Vagina (tissue), 2 donors: Measurements from ENCODE around the gene ACTN4. TPM values are rescaled to one million over a fixed set of nuclear protein-coding genes. Genes with fewer than 3 reads are reported as not detected.
A peak's percentile ranks its signal among the peaks of the same experiment; 100 is the strongest.

Source experiments
- DNase-seq, 2 donors: peaks; one replicate each; pipeline ENCODE4 v3.0.0-alpha.2; 2017; ENCODE audit errors: extremely low spot score in 2 of 2
- H3K27ac ChIP-seq: fragments of 200-600 bp; sonication (generic); one replicate; pipeline ENCODE4 v1.5.1; 2019
- H3K27me3 ChIP-seq: fragments of 200-600 bp; sonication (generic); one replicate; pipeline ENCODE4 v1.5.1; 2019
- H3K36me3 ChIP-seq, 2 donors: fragments of 200-600 bp; sonication (generic); one replicate each; pipeline ENCODE4 v1.5.1; 2017 to 2019
- H3K4me1 ChIP-seq: fragments of 200-600 bp; sonication (generic); one replicate; pipeline ENCODE4 v1.5.1; 2019
- H3K4me3 ChIP-seq, 2 donors: fragments of 200-600 bp; sonication (generic); 1 replicate in 1 of 2; 2 replicates in 1 of 2; pipeline ENCODE4 v1.5.1; 2016 to 2019
- H3K9me3 ChIP-seq: fragments of 200-600 bp; sonication (generic); one replicate; pipeline ENCODE4 v1.5.1; 2019
- CTCF ChIP-seq, 3 experiments: fragments of 450-650 bp in 2 of 3; fragments of 200-600 bp in 1 of 3; sonication (generic) in 1 of 3; IDR thresholded peaks; one replicate each; pipeline ENCODE4 v1.5.1; 2017 to 2019; ENCODE audit warnings: antibody characterized with exemption in 3 of 3, mild to moderate bottlenecking in 2 of 3, moderate library complexity in 2 of 3
- POLR2A ChIP-seq, 2 donors: fragments of 450-650 bp; IDR thresholded peaks; one replicate each; pipeline ENCODE4 v1.6.1; 2017; ENCODE audit warnings: antibody characterized with exemption in 2 of 2, mild to moderate bottlenecking in 2 of 2, moderate library complexity in 2 of 2
- POLR2AphosphoS5 ChIP-seq, 2 donors: sonication (generic); formaldehyde crosslinking; IDR thresholded peaks; one replicate each; pipeline ENCODE4 v1.9.0; 2017; ENCODE audit warnings: antibody characterized with exemption in 2 of 2, mild to moderate bottlenecking in 2 of 2, low read depth in 1 of 2; ENCODE audit not compliant: insufficient read depth in 1 of 2
- intact Hi-C: fragments of 100-400 bp; cut with DNase I; formaldehyde crosslinking; loops from one replicate; pipeline ENCODE4 v1.15.1; 2023
- total RNA-seq: library from RNA; depleted of rRNA; stranded (reverse); fragments of >200 nt; gene quantifications from one replicate; pipeline ENCODE4 v1.2.3, GENCODE V29; 2016

The ACTN4 gene
- total RNA-seq, 1 donor from 2014 or later: 513 TPM

DNA sequence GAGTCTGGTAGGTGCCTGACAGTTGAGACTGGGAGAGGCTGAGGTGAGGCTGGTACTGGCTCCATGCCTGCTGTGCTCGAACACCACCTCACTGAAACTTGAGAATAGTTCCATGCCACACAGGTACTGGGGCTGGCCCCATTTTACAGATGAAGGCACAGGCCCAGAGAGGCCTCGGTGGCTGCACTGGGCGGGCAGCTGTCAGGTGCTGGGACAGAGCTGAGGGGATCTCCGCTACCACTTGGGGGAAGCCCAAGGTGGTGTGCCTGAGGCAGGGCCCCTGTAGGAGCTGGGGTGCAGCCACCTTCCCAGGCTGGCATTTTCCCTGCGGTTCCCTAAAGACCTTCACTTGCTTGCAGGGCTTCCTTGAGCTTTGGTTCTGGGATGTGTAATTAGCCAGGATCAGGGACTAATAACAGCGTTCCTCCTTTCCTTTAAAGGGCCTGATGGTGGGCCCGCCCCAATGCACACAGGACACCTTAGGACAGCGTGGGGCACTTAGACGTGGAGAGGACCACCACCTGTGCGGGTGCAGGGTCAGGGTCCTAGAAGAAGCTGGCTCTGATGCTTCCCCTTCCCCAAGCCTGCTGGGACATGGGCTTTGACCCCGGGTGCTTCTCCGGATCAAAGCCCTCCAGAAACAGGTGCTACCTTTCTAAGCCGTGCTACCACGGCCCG lies 73.2 kb downstream of the ACTN4 start:
- peaks cover 3 to 90% of the 10 kb centered on the region in 2 donors for H3K36me3 ChIP-seq

DNA sequence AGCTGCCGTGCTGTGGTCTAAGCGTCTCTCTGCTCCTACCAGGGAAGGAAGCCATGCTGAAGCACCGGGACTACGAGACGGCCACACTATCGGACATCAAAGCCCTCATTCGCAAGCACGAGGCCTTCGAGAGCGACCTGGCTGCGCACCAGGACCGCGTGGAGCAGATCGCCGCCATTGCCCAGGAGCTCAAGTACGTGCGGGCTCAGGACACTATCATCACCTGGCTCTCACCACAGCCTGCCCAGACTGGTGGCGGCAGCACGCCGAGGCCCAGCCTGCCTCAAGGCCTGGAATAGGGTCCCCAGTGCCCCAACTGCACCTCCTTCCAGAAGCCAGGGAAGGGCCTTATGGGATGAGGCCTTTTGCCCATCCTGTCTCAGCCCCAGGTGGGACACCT lies 74.0 kb downstream of the ACTN4 start:
- peaks cover 14% of the 10 kb centered on the region for H3K4me1 ChIP-seq
- peak overlapping the region; percentile 63 for H3K27ac ChIP-seq
- DNase-seq: no peak
- no peak overlapping the region for H3K4me3 ChIP-seq
- no peaks in the 10 kb centered on the region for H3K9me3 ChIP-seq
- TF ChIP-seq POLR2A (IDR thresholded peaks at IDR 0.05): no peak
- no peak for TF ChIP-seq CTCF (IDR thresholded peaks at IDR 0.05)
- TF ChIP-seq POLR2AphosphoS5 (IDR thresholded peaks at IDR 0.05; ENCODE audit: insufficient read depth in 1 of 2, low read depth in 1 of 2): no peak
- H3K36me3 ChIP-seq: peaks cover 3 to 91% of the 10 kb centered on the region in 2 donors
- intact Hi-C loops: no loop called here
- H3K27me3 ChIP-seq: no peaks in the 10 kb centered on the region

More for the DNA sequence above, 73.2 kb downstream of the ACTN4 start:
- peaks cover 14% of the 10 kb centered on the region for H3K4me1 ChIP-seq
- no peak overlapping the region for H3K4me3 ChIP-seq
- intact Hi-C loops: no loop called here
- H3K9me3 ChIP-seq: no peaks in the 10 kb centered on the region
- no peak for TF ChIP-seq POLR2A (IDR thresholded peaks at IDR 0.05)
- TF ChIP-seq CTCF (IDR thresholded peaks at IDR 0.05): no peak
- TF ChIP-seq POLR2AphosphoS5 (IDR thresholded peaks at IDR 0.05; ENCODE audit: insufficient read depth in 1 of 2, low read depth in 1 of 2): no peak
- DNase-seq: no peak
- peak overlapping the region; percentile 63 for H3K27ac ChIP-seq
- no peaks in the 10 kb centered on the region for H3K27me3 ChIP-seq

DNA sequence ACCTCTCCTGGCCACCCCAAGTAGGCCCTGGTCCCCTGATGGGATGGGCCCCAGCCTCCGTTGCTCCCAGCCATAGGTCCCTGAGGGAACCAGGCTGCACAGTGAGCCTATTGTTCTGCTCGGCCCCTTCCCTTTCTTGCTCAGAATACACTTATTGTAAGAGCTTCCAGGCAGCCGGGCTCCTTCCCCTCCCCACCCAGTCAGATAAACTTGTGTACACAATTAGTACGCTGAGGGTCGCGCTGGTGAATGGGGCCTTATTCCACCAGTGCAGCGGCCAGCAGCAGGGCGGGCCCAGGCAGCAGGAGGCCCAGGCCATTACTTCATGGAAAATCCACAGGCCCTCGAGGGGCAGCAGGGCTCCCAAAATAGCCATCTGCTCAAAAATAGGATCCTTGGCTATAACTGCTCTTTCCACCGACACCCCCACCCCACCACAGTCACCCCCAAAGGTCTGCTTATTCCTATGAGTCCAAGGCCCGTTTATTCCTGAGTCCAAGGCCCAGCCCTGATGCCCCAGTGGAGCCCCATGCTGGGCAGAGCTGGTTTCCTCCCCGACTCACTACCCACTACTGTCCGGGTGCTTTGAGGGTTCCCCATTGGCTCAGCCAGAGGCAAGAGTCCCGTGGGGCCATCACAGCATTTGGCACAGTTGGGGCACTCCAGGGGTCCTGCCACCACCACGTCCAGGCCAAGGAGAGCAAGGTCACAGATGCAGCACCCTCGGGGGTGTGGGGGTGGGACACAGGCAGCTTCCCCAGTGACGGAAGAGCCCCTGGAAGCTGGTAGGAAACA lies 74.7 kb downstream of the ACTN4 start:
- no peak overlapping the region for H3K4me3 ChIP-seq

GRCh38 chr19:38722947-38723605 lies 75.6 kb downstream of the ACTN4 start:
- H3K9me3 ChIP-seq: no peaks in the 10 kb centered on the region
- H3K4me3 ChIP-seq: no peak overlapping the region
- TF ChIP-seq CTCF (IDR thresholded peaks at IDR 0.05) (no peak), POLR2AphosphoS5 (IDR thresholded peaks at IDR 0.05; ENCODE audit: insufficient read depth in 1 of 2, low read depth in 1 of 2) (no peak), POLR2A (IDR thresholded peaks at IDR 0.05) (no peak)
- DNase-seq: no peak
- H3K4me1 ChIP-seq: peaks cover 20% of the 10 kb centered on the region
- intact Hi-C loops: no loop called here
- no peaks in the 10 kb centered on the region for H3K27me3 ChIP-seq
- peaks cover 3 to 90% of the 10 kb centered on the region in 2 donors for H3K36me3 ChIP-seq
- peak overlapping the region; percentile 53 for H3K27ac ChIP-seq

More for the DNA sequence above, 74.7 kb downstream of the ACTN4 start:
- H3K27me3 ChIP-seq: no peaks in the 10 kb centered on the region
- intact Hi-C loops: no loop called here
- TF ChIP-seq POLR2A (IDR thresholded peaks at IDR 0.05): no peak
- no peak for TF ChIP-seq POLR2AphosphoS5 (IDR thresholded peaks at IDR 0.05; ENCODE audit: insufficient read depth in 1 of 2, low read depth in 1 of 2)
- no peak for TF ChIP-seq CTCF (IDR thresholded peaks at IDR 0.05)
- peaks cover 3 to 90% of the 10 kb centered on the region in 2 donors for H3K36me3 ChIP-seq
- no peak for DNase-seq
- H3K4me1 ChIP-seq: peaks cover 14% of the 10 kb centered on the region
- peak overlapping the region; percentile 63 for H3K27ac ChIP-seq
- H3K9me3 ChIP-seq: no peaks in the 10 kb centered on the region
